Tracheal epithelial cell (primary cell): ENCODE measurements around the gene LRP2. TPM values are rescaled to one million over a fixed set of nuclear protein-coding genes. Genes with fewer than 3 reads are reported as not detected.

ENCODE experiments used
- total RNA-seq: library from RNA; depleted of rRNA; stranded (reverse); fragments of >200 nt; gene quantifications from 2 replicates; pipeline ENCODE4 v1.2.1, GENCODE V29; 2014

Gene LRP2
- total RNA-seq = under 0.01 TPM in 1 of 2 replicates, not detected in the other

GRCh38 chr2:169362118-169362893, at the start of gene LRP2:
TSS of gene LRP2 (minus strand) at chr2:169362534. CDS start at chr2:169362399, 135 bp downstream.

Other genes starting within 250 kb of the LRP2 start
- gene BBS5, start 117.0 kb upstream of the LRP2 start, total RNA-seq = 1.2 and 2.1 TPM in 2 replicates
- gene KLHL41, start 147.2 kb upstream of the LRP2 start, total RNA-seq = 0.24 TPM in 1 of 2 replicates, not detected in the other
- gene FASTKD1, start 211.3 kb upstream of the LRP2 start, total RNA-seq = 19.5 and 19.8 TPM in 2 replicates
- gene PPIG, start 221.8 kb upstream of the LRP2 start, total RNA-seq = 19.0 and 19.8 TPM in 2 replicates